SK-N-MC (cell line): ENCODE data around the gene DIDO1.

ENCODE experiments used
- DNase-seq: peaks from one replicate; pipeline ENCODE4 v3.0.0-alpha.2; 2011; ENCODE audit warnings: low read depth, low spot score
- H3K27ac ChIP-seq: fragments of 200-600 bp; sonication (generic); 2 replicates; pipeline ENCODE4 v1.5.1; 2016; ENCODE audit warnings: mixed run types
- H3K36me3 ChIP-seq: fragments of 200-600 bp; sonication (generic); 2 replicates; pipeline ENCODE4 v1.6.1; 2017; ENCODE audit warnings: antibody characterized with exemption, low read length, mixed read lengths; ENCODE audit not compliant: insufficient read depth
- H3K4me3 ChIP-seq: fragments of 200-600 bp; sonication (generic); 2 replicates; pipeline ENCODE4 v1.5.1; 2016
- H3K9ac ChIP-seq: fragments of 200-600 bp; sonication (generic); 2 replicates; pipeline ENCODE4 v1.8.0; 2017; ENCODE audit warnings: mixed run types, mixed read lengths; ENCODE audit not compliant: insufficient read length
- H3K9me3 ChIP-seq: fragments of 200-600 bp; sonication (generic); 2 replicates; pipeline ENCODE4 v1.6.1; 2017; ENCODE audit warnings: low read depth, mild to moderate bottlenecking, antibody characterized with exemption, low read length, moderate library complexity, mixed read lengths
- EZH2 ChIP-seq: fragments of 200-600 bp; sonication (generic); IDR thresholded peaks from one replicate; pipeline ENCODE4 v1.6.1; 2017; ENCODE audit warnings: antibody characterized with exemption
- FOXP2 ChIP-seq: optimal IDR thresholded peaks from 2 replicates; pipeline ENCODE3; 2011; ENCODE audit warnings: mild to moderate bottlenecking, moderate library complexity; ENCODE audit not compliant: insufficient read depth; ENCODE audit errors: extremely low read length, control extremely low read depth
- POLR2AphosphoS5 ChIP-seq: IDR thresholded peaks from 2 replicates; pipeline ENCODE4 v1.6.1; 2012; ENCODE audit warnings: mild to moderate bottlenecking, low read depth, low read length, borderline replicate concordance

The DIDO1 gene

DNA sequence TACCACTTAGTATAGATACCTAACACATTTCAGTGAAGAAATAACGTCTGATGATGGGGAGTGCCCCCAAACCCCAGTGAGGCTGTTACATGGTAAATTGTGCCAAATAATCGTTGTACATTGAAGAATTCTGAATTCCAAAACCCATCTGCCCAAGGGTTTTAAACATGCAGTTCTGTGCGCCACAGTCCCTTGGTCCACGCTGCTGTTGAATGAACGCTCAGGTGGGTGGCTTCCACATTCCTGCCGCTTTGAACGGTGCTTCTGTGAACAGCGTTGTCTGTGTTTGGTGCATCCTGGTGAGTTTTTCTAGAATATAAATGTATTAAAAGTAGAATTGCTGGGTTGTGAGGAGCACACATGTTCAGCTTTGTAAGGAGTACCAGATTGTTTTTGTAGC, 14.6 kb upstream of the DIDO1 start:
- H3K36me3 ChIP-seq = peaks cover 41% of the 10 kb centered on the region
- DNase-seq = no peak
- no peak overlapping the region for H3K4me3 ChIP-seq
- TF ChIP-seq EZH2 (no peak), FOXP2 (no peak), POLR2AphosphoS5 (no peak)
- H3K9me3 ChIP-seq = no peaks in the 10 kb centered on the region
- H3K27ac ChIP-seq = no peak overlapping the region
- peak overlapping the region; percentile 47 for H3K9ac ChIP-seq

DNA sequence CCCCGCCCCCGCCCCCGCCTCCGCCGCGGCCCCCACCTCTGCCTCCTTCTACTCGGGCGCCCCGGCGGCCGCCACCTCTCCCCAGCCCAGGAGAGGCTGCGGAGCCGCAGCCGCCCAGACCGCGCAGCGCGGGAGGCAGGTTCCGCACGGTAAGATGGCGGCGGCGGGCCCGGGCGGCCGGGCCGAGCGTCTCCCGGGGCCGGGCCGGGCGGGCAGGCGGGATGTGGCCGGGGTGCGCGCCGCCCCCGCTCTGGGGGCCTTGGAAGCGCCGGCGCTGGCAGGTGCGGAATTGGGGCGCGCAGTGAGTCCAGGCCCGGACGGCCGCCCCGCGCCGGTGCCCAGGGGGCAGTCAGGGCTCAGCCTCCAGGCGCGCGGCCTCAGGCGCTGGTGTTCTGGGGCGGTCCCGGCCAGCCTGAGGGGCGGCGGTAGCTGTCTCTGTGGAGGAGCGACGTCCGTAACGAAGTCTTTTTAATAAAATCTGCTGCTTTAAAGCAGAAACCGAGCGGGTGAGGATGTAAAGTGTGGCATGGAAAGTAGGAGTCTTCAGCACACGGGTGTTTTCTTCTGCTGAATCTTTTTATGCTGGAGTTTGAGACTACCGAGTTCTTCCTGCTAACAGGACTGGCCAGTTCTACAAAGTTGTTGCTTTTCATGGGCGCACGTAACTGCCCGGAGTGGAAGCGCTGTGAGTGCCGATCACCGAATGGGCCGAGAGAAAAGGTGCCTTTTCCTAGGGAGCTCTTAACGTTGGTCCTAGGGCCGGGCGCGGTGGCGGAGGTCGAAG, 12.0 kb upstream of the DIDO1 start, which contains the start of gene GID8:
Gene GID8, plus strand, starts transcription at position 43 of the 784 bp plus-strand sequence. CDS start 3,356 bp downstream, outside the sequence.
- Histone ChIP-seq H3K4me3 (peak within 1 kb of the TSS; percentile 94), H3K27ac (peak within 1 kb of the TSS; percentile 83), H3K9me3 (no peaks in the 10 kb centered on the region), H3K36me3 (peaks cover 43% of the 10 kb centered on the region), H3K9ac (peak within 1 kb of the TSS; percentile 97)
- no peak for DNase-seq
- TF ChIP-seq EZH2 (no peak), POLR2AphosphoS5 (no peak), FOXP2 (no peak)

DNA sequence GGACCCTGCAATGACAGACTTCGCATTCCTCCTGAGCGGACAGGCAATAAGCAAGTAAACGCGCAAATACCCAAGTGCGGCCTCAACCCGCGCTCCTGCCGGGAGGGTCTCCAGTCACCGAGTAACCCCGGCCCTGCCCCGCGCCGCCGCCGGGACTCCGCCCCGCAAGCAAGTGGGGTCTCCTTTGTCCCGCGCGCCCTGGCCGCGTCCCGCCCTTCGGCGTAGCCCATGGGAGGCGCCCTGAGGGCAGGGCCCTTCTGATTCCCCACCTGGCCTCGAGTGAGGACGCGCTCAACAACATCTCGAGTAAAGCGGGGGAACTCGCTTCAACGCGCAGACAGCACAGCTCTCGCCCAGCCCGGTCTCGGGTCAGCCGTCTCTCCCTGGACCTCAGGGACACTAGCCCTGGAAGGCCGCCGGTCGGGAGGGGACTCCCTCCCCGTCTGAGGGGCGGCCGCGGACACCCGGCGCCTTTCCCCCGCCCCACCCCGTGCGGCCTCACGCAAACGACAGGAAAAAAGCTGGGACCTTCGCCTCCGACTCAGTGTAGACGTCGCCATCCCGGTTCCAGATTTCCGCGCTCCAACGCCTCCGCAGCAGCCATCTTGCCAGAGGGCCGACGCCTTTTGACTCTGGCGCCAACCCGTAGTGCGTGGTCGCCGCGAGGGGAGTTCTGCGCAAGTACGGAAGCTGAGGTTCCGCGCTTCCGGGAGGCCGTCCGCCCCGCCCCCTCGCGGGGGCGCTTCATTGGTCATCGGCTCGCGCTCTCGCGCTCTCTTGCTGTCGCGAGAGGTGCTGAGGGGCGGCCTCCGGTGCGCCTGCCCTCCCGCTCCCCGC, 11.2 kb upstream of the DIDO1 start:
- H3K36me3 ChIP-seq = peaks cover 41% of the 10 kb centered on the region
- peak overlapping the region; percentile 85 for H3K4me3 ChIP-seq
- no peak for TF ChIP-seq FOXP2
- TF ChIP-seq POLR2AphosphoS5 = peak; percentile 96
- peak overlapping the region; percentile 97 for H3K9ac ChIP-seq
- no peaks in the 10 kb centered on the region for H3K9me3 ChIP-seq
- peak; percentile 66 for DNase-seq
- peak overlapping the region; percentile 83 for H3K27ac ChIP-seq

DNA sequence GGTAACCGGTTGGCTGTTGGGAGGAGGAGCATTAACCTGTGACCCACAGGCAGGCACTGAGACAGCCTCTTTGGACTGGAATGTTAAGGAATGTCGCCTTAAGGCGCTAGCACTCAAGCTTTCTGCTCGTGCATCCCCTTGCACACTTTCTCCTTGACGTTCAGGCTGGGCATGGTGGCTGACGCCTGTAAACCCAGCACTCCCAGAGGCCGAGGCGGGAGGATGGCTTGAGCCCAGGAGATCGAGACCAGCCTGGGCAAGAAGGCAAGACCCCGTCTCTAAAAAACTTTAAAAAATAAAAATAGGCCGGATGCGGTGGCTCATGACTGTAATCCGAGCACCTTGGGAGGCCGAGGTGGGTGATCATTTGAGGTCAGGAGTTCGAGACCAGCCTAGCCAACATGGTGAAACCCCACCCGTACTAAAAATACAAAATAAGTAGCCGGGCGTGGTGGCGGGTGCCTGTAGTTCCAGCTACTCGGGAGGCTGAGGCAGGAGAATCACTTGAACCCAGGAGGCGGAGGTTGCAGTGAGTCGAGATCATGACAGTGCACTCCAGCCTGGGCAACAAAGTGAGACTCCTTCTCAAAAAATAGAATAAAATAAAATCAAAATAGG, 9.8 kb upstream of the DIDO1 start:
- Histone ChIP-seq H3K9me3 (no peaks in the 10 kb centered on the region), H3K4me3 (peak overlapping the region; percentile 85), H3K36me3 (peaks cover 37% of the 10 kb centered on the region), H3K27ac (no peak overlapping the region), H3K9ac (peak overlapping the region; percentile 45)
- no peak for TF ChIP-seq EZH2
- TF ChIP-seq POLR2AphosphoS5 = no peak
- TF ChIP-seq FOXP2 = no peak
- no peak for DNase-seq

DNA sequence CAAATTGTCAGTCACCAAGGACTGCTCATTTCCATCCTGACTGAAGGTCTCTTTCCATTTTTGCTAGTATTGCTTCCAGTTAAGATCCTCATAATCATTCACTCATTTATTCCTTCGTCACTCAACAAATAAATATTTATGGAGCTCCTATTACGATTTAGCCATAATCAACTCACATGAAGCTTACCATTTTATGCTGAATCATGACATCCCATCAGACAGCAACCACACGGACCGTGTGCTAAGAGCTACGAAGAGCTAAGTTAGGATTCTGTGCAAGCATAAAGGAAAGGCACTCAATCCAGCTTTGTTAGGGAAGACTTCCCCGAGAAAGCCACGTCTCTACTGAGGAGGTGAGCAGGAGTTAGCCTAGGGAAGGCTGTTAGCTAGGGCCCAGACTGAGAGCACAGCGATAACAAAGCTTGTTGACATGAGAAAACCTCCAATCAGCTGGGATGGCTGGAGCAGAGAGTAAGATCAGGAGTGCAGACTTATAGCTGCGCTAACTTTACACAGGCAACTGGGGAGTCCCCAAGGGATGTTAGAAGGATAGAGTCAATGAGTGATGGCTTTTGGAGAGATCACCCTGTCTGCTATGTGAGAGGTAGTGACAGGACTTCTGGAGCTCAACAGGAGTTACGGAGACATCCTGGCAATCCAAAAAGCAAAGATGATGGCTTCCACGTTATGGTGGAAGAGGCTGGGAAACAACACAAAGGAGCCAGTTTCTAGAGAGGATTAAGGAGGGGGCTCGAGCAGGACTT, 9.1 kb upstream of the DIDO1 start:
- DNase-seq = no peak
- TF ChIP-seq POLR2AphosphoS5 = no peak
- no peak for TF ChIP-seq EZH2
- no peak for TF ChIP-seq FOXP2
- Histone ChIP-seq H3K9me3 (no peaks in the 10 kb centered on the region), H3K4me3 (peak overlapping the region; percentile 85), H3K27ac (peak overlapping the region; percentile 34; the same call in 1 of the 2 replicates), H3K9ac (peak overlapping the region; percentile 45), H3K36me3 (peaks cover 37% of the 10 kb centered on the region)

DNA sequence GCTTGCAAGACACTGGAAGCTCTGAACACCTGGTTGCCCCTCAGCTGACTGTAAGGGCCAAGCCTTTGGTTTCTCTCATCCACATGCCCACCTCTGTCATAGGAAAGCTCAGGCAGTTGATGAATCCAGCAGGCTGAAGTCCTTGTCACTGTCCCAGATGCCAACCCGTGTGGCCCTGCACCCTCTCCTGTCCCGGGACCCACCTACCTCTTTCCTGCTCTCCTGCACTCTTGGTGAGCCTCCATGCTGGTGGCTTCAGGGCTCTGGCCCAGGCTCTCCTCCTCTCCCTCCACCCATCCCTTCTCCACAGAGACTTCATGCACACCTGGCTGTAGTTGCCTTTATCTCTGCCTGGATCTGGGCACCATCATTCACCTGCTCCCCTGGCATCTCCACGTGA, 7.7 kb upstream of the DIDO1 start:
- H3K4me3 ChIP-seq = no peak overlapping the region
- no peak overlapping the region for H3K27ac ChIP-seq
- no peak for TF ChIP-seq FOXP2
- TF ChIP-seq POLR2AphosphoS5 = no peak
- TF ChIP-seq EZH2 = no peak
- no peak overlapping the region for H3K9ac ChIP-seq
- no peaks in the 10 kb centered on the region for H3K9me3 ChIP-seq
- peaks cover 37% of the 10 kb centered on the region for H3K36me3 ChIP-seq
- DNase-seq = no peak

DNA sequence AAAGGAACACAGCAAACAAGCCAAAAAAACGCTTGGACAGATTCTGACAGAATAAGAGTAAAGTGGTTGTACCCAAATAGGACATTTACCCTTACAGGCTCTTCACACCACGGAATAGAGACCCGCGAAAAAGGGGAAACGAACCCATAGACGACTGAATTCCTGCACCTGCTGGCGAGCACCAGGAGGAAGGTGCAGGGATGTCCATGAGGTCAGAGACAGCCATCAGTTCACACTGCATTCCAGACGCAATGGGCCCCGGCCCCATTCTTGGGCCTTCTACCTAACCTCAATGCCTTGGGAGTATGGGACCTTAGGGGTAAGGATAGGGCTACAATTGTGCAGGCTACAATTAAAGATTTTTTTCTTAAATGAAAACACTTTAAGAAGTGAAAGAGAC, 5.2 kb upstream of the DIDO1 start:
- Histone ChIP-seq H3K9ac (no peak overlapping the region), H3K4me3 (no peak overlapping the region), H3K36me3 (peaks cover 37% of the 10 kb centered on the region), H3K27ac (no peak overlapping the region), H3K9me3 (no peaks in the 10 kb centered on the region)
- DNase-seq = no peak
- TF ChIP-seq EZH2 (no peak), POLR2AphosphoS5 (no peak), FOXP2 (no peak)
